NCI-H2227 (cell line): Measurements from ENCODE around the gene CNIH2.
"Not testable (repeated sequence)": the region's sequence is repeated elsewhere in the genome, so short reads cannot be mapped to it uniquely, and the experiment has no call there.

Experiments
- DNase-seq: peaks from one replicate; lab custom pipeline; 2025; ENCODE audit not compliant: unreplicated experiment; lab: John Stamatoyannopoulos, UW

CNIH2 gene

DNA sequence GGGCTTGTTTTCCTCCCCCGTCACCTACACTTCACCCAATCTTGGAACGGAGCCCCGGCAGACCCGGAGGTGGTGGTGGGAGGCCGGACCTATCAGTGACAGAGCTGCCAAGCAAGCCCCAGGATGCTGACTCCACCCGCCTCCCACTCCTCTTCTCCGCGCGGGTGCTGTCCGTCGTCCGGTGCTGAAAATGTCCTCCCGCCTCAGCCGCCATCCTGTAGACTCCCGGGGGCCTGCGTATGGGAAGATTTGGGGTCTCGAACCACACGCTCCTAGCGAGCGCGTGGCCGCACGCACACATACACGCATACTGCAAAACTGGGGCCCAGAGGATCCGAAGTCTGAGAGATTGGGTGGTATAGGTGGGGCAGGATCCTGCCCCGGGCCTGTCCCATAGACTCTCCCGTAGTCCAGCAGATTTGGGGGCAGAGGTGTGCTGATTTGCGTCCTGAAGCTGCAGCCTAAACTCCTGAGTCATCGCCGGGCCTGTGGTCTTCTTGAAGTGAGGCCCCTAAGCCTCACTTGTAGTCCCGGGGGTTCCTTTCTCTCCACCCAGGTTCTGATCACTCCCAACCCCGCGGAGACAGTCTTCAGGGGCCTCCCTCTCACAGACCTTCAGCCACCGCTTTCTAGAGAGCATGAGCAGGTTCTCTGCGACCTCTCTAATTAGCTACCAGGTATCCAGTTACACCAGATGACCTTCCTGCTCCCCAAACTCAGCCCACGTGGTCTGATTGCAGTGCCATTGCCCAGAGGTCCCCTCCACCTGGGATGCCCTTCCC is 11.8 kb downstream of the CNIH2 start:
- peak; percentile 82 for DNase-seq

DNA sequence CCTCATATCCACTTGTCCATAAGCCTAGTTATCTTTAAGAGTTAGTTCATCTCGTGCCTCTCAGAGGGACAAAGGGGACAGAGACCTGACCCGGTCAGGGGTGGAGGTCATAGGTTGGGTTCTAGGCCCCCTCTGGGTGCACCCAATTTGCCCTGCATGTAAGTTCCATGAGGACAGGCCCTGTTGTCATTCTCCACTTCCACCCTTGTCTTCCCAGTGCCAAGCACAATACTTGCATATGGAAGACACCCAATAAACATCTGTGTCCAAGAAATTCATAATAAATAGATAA is 12.3 kb downstream of the CNIH2 start:
- DNase-seq = no peak

DNA sequence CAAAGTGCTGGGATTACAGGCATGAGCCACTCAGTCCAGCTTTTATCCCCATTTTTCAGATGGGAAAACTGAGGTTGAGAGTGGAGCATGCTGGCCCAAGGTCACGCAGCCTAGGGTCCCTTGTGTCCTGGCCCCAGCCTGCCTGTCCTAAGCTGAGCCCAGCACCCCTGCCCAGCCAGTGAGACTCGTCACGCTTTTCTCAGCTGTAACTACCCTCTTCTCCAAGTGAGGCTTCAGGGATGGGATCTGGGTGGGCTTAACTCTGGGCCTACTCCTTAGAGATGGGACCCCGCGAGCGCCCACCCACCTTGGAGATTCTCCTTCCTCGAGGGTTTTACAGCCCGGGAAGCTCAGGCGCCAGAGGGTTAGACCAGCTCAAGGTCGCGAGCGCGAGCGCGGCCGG is 13.3 kb downstream of the CNIH2 start:
- peak; percentile 63 for DNase-seq

DNA sequence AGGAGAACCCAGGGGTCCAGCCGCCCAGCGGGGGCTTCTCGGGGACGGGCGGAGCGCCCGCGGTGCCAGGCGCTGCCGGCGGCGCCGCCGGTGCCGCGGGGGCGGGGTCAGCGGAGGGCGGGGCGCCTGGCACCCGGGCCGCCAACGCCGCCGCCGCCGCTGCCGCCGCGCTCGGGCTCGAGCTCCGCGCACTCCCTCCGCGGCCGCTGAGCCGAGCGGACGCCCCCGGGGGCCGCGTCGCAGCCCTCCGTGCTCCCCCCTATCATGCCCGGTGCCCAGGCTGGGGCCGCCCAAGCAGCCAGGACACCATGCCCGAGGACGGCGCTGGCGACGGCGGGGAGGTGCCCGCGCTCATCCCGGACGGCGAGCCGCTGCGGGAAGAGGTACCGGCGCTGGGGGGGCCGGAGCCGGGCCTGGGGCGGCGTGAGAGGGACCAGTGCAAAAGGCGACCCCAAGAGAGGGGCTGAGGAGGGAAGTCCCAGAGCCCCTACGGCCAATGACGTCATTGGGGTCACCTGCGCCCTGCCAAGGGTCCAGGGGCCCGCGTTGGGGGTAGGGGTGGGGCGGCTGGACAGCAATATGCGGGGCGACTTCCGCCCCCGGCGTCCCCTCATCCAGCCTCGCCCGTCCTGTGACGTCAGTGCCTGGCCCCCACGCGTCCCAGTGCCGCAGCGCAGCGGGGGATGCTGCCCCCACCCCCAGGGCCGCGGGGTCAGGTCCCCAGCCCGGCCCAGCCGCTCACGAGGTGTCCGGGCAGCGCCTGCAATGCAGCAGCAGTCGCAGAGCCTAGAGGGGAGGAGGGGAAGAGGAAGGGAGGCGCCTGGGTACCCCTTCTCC is 13.9 kb downstream of the CNIH2 start, which contains the start of gene TMEM151A:
TSS of gene TMEM151A (plus strand) at position 189 of the 837 bp plus-strand sequence. CDS start at position 309, 120 bp downstream.
- DNase-seq = peak; percentile 63

DNA sequence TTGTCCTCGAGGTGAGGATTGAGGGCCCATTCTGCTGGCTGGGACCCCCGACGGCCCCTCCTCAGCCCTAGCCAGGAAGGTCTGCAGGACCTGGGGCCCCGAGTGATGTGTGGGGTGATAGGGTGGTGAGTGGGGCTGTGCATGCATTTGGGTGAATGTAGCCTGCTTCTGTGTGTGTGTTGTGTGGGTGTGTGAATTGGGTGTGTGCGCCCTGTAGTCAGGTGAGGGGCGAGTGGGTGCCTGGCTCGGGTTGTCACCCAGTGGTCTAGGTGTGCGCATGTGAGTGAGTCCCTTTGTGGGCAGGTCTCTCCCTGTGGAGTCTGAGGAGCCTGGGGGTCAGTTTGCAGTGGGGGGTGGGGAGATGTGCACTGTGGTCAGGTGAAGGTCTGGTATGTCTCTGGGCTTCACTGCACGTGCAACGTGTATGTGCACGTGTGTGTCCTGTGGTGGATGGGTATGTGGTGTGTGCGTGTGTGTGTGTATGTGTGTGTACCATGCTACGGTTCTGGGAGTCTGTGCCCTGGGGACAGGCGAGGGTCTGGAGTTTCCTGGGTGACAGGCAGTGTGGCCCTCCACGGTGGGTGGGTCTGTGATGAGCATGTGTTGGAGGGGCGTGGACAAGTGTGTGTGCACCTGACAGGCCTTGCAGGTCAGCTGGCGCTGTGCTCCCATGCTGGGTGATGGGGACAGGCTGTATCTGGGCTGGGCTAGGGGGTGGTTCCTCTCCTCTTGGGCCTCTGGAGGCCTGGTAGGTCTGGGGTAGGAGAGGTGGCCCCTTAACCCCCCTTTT is 14.8 kb downstream of the CNIH2 start:
- DNase-seq = no peak

DNA sequence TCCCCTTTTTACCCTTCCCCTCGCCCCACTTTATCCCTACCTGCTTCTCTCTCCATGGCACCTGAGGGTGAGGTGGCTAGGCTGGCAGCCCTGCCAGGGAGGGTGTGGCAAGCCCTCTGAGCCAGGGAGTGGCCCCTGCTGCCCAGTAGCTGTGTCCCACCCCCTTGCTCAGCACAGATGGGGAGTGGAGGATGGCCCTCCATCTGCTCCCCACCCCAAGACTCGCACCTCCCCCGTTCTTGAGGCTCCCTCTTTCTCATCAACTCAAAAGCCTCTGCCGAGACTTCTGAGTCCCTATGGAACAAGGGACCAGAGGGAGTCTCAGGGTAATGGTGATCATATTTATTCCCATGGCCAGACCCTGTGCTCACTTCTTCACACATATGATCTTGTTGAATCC is 15.4 kb downstream of the CNIH2 start:
- no peak for DNase-seq

DNA sequence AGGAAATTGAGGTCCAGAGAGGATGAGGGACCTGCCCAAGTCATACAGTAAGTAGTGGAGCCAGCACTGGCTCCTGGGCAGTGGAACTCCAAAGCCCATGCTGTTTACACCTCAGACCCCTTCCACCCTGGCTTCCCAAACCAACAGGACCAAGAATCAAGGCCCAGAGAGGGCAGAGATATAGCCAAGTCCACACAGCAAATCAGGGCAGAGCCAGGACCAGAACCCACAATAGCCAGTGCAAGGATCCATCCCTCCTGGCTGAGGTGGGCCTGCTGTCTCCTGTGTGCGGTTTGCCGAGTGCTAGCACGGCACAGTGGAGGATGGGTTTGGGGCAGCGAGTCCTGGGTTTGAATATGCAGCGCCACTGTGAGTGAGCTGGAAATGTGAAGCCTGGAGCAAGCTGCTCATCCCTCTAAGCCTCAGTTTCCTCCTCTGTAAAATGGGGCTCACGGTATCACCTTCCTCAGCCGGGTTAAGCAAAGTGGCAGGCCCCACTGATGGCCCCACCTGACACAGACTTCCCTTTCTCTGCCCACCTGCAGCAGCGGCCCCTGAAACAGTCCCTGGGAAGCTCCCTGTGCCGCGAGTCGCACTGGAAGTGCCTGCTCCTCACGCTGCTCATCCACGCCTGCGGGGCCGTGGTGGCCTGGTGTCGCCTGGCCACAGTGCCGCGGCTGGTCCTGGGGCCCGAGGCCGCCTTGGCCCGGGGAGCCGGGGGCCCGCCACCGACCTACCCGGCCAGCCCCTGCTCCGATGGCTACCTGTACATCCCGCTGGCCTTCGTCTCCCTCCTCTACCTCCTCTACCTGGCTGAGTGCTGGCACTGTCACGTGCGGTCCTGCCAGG is 16.0 kb downstream of the CNIH2 start:
- DNase-seq = no peak

DNA sequence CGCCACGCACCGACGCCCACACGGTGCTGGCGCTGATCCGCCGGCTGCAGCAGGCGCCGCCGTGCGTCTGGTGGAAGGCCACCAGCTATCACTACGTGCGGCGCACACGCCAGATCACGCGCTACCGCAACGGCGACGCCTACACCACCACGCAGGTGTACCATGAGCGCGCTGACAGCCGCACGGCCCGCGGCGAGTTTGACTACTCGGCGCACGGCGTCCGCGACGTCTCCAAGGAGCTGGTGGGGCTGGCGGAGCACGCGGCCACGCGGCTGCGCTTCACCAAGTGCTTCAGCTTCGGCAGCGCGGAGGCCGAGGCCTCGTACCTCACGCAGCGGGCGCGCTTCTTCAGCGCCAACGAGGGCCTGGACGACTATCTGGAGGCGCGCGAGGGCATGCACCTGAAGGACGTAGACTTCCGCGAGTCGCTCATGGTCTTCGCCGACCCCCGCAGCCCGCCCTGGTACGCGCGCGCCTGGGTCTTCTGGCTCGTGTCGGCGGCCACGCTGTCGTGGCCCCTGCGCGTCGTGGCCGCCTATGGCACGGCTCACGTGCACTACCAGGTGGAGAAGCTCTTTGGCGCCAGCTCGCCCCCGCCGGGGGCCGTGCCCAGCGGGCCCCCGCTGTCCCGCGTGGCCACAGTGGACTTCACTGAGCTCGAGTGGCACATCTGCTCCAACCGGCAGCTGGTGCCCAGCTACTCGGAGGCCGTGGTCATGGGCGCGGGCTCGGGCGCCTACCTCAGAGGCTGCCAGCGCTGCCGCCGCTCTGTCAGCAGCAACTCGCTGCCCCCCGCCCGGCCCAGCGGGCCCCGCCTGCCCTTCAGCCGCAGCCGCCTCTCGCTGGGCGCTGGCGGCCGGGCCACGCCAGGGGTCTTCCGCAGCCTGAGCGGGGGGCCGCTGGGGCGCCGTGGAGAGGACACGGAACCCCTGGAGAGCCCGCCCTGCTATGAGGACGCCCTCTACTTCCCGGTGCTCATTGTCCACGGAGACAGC is 16.9 kb downstream of the CNIH2 start:
- DNase-seq = no peak

DNA sequence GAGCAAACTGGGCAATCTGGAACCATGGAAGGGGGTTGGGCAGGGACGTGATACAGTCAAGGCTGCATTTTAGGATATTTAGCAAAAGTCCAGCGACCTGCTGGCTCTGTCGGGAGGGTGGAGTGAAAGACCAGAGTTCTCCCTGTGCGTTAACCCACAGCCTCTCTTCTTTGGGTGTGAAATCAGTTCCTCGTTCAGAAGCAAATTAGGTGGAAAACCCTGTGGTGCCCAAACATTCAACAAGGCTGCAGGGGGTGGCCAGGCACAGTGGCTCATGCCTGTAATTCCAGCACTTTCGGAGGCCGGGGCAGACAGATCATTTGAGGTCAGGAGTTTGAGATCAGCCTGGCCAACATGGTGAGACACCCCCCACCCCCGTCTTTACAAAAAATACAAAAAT is 19.6 kb downstream of the CNIH2 start:
- DNase-seq = no peak

DNA sequence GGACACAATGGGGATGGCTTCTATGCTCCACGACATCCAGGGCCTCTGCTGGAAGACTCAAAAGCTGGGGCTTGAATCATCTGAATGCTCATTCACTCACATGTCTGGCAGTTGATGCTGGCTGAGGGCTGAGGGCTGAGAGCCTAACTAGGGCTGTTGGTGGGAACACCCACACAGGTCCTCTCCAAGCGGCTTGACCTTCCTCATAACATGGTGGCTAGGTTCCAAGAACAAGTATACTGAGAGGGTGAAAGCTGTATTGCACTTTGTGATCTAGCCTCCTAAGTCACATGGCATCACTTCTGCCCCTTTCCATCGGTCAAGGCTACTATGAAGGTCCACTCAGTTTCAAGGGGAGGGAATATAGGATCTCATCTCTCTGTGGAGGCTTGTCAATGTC is 21.2 kb downstream of the CNIH2 start:
- no peak for DNase-seq

DNA sequence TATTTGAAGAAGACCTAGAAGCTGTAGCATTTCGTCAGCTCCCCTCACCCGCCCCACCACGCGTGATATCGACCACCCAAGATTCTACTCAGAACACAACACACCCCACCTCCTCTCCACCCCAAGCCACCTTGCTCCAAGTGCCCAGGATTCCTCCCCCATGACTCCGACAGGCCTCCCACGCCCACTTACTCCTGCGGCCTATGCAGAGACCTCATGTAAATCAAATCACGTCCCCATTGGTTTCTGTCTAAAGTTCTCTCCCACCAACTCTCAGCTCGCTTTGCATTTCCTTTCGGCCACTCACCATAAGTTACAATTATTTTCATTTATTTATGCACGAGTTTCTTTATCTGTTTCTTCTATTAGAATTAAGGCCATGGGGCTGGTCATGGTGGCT is 24.7 kb downstream of the CNIH2 start:
- DNase-seq = no peak

DNA sequence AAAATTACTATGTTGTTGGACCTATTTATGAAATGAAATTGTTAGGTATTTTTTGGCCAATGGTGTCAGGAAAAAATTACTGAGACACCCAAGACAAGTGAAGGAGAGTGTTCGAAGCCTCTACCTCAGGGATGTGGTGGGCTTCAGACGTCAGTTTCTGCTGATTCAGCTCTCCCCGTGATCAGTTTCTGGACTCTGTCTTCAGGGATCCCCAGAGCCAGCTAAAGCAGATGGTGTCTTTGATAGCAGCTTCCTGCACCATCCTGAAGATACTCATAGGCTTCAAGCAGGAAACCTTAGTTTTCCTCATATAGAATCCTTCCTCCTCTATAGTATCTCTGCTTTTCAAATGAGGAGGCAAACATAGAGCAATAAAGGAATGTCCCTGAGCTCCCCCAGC is 31.5 kb downstream of the CNIH2 start:
- no peak for DNase-seq

DNA sequence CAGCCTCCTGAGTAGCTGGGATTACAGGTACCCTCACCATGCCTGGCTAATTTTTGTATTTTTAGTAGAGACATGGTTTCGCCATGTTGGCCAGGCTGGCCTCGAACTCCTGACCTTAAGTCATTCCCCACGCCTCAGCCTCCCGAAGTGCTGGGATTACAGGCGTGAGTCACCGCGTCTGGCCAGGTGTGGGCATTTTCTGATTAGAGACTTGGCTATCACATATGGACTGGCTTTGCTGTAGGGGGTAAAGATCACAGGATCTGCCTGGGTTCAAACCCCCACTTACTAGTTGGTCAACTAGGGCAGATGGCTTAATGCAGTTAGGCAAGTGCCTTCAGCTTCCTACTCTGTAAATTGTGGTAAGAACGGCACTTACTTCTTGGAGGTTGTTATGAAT is 32.3 kb downstream of the CNIH2 start:
- no peak for DNase-seq

DNA sequence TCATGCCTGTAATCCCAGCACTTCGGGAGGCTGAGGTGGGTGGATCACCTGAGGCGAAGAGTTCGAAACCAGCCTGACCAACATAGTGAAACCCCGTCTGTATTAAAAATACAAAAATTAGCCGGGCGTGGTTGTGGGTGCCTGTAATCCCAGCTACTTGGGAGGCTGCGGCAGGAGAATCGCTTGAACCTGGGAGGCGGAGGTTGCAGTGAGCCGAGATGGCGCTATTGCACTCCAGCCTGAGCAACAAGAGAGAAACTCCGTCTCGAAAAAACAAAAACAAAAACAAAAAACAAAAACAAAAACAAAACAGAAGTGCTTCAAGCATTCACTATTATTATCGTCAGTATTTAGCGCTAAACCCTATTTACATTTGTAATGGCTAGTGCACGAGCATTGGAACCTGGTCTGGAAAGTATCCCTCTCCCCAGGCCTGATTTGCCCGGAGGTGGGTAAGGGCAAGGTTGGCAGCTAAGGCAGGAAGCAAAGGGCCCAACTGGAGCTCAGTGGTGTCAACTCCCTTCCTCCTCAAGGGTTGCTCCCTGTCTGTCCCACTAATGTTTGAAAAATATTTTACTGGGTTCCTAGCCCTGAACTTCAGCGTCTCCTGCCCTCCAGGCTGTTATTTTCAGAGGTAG is 32.9 kb downstream of the CNIH2 start:
- not testable (repeated sequence) for DNase-seq

DNA sequence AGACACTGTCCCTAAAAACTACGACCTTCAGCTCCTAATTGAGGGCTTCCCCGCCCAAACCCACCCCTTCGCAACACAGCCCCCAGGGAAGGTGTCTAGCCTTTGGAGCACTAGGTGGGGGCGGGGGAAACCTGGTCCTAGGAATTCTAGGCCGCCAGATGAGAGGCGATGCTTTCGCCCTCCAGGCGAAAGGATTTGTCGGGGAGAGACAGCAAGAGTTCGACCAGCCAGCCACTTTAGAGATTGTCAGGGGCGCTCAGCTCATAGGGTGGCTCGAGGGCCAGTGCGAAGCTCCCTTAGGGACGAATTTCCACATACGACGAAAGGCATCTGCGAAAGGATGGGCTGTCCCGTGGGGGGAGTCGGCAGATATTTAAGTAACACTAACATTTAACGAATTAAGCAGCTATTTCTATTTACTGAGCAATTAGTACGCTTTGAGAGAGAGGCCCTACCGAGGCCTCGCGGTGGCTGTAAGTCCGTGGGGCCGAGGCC is 33.5 kb downstream of the CNIH2 start:
- DNase-seq = no peak

DNA sequence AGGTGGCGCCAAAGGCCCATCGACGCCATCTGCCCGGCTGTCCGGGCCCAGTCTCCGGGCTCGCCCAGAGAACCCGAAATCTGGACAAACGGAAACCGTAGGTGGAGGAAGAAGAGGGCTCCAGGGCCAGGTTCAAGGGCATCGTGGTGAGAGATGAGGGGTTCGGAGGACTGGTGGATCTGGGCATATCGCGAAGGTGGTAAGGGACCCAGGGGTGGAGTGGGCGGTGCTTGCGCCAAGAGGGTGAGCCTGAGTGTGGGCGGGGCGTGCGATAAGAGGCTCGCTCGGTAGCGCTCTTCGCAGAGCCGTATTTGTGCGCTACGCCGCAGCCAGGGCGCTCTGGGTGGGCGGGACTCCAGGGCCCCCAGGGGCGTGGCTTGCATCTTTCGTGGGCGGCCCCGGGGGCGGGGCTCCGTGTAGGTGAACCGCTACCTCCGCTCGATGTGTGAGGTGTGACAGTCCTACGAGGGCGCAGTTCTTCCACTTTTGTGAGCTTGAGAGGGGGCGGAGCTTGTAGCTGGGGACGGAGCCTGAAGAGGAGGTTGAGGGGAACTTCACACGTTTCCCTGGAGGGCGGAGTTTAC is 34.1 kb downstream of the CNIH2 start:
- DNase-seq = peak; percentile 97

DNA sequence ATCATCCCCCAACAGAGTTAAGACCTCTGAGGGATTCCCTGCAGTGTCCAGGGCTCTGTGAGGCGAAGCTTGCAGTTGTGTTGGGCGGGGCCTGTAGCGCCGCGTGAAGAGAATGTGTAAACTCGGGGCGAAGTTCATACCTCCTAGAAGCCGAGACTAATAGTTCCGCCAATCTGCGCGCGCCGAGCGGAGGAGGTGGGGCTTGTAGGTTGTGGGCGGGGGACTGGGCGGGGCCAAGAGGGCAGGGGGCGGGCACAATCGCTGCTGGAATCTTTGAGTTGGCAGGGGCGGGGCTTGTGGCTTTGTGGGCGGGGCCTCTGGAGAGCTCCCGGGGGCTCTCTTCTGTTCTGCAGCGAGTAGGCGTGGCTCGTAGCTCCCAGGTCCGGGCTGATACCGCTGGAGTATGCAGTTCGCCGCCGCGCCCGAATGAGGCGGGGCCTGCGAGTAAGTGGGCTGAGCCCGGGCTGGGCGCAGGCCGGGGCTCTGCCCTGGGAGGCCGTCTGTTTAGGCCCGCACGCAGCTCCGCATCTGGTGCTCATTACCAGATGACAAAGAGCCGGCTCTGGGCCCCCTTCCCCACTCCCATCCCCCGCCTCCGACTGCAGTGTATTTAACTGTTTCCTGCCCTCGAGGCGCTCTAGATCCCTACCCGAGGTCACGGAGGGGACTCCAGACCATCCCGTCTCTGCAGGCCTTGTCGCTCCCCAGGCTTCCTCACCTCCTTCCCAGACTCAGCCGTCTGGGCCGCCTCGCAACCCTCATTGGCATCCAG is 34.8 kb downstream of the CNIH2 start:
- peak; percentile 99 for DNase-seq
